Liver (tissue), 9 donors: ENCODE measurements around the gene MMEL1. TPM values are rescaled to one million over a fixed set of nuclear protein-coding genes. Genes with fewer than 3 reads are reported as not detected.
A peak's percentile ranks its signal among the peaks of the same experiment; 100 is the strongest.

Experiments used
- DNase-seq: peaks from one replicate; pipeline ENCODE4 v3.0.0-alpha.2; 2017; ENCODE audit warnings: low spot score
- H3K27ac ChIP-seq, 2 donors: one replicate each; pipeline ENCODE4 v1.7.0; 2013; ENCODE audit warnings: inconsistent platforms in 2 of 2, low read length in 2 of 2, control low read depth in 1 of 2, low read depth in 1 of 2, mild to moderate bottlenecking in 1 of 2
- H3K27me3 ChIP-seq, 4 donors: one replicate each; pipeline versions ENCODE4 v1.6.1 to v1.7.0; 2013; ENCODE audit warnings: low read length in 3 of 4, inconsistent platforms in 1 of 4, mild to moderate bottlenecking in 1 of 4, moderate library complexity in 1 of 4; ENCODE audit not compliant: control insufficient read depth in 4 of 4, insufficient read depth in 4 of 4
- H3K36me3 ChIP-seq, 4 donors: one replicate each; pipeline versions ENCODE4 v1.6.1 to v1.7.0; 2013; ENCODE audit warnings: low read length in 3 of 4, mild to moderate bottlenecking in 3 of 4, low read depth in 1 of 4, moderate library complexity in 1 of 4; ENCODE audit not compliant: control insufficient read depth in 4 of 4, insufficient read depth in 3 of 4
- H3K4me1 ChIP-seq, 4 donors: one replicate each; pipeline versions ENCODE4 v1.6.1 to v1.7.0; 2013; ENCODE audit warnings: low read length in 3 of 4, mild to moderate bottlenecking in 3 of 4, moderate library complexity in 1 of 4; ENCODE audit not compliant: control insufficient read depth in 4 of 4, insufficient read depth in 4 of 4
- H3K4me3 ChIP-seq, 3 donors: one replicate each; pipeline versions ENCODE4 v1.6.1 to v1.7.0; 2013; ENCODE audit warnings: low read length in 3 of 3, control low read depth in 1 of 3, low read depth in 1 of 3, mild to moderate bottlenecking in 1 of 3
- H3K9ac ChIP-seq, 2 donors: one replicate each; pipeline ENCODE4 v1.7.0; 2013; ENCODE audit warnings: low read length in 2 of 2, mild to moderate bottlenecking in 2 of 2, moderate library complexity in 2 of 2, control low read depth in 1 of 2, low read depth in 1 of 2
- H3K9me3 ChIP-seq, 4 donors: one replicate each; pipeline versions ENCODE4 v1.6.1 to v1.7.0; 2013; ENCODE audit warnings: low read length in 3 of 4; ENCODE audit not compliant: control insufficient read depth in 4 of 4
- ATF3 ChIP-seq: IDR thresholded peaks from 2 replicates; pipeline ENCODE4 v1.6.1; 2016; ENCODE audit warnings: antibody characterized with exemption
- EGR1 ChIP-seq, 2 donors: IDR thresholded peaks; 2 replicates each; pipeline ENCODE4 v1.6.1; 2016 to 2018; ENCODE audit warnings: antibody characterized with exemption in 2 of 2, low read depth in 2 of 2
- FOXA1 ChIP-seq: IDR thresholded peaks from 2 replicates; pipeline ENCODE4 v1.6.1; 2016; ENCODE audit warnings: antibody characterized with exemption
- FOXA2 ChIP-seq: IDR thresholded peaks from 2 replicates; pipeline ENCODE4 v1.6.1; 2016; ENCODE audit warnings: antibody characterized with exemption
- GABPA ChIP-seq, 2 donors: IDR thresholded peaks in 1 of 2; conservative IDR thresholded peaks in 1 of 2; 2 replicates each; pipeline ENCODE4 v1.6.1; 2016; ENCODE audit warnings: antibody characterized with exemption in 2 of 2, mild to moderate bottlenecking in 1 of 2, moderate library complexity in 1 of 2
- HNF4A ChIP-seq, 2 donors: conservative IDR thresholded peaks; 2 replicates each; pipeline ENCODE4 v1.6.1; 2016; ENCODE audit warnings: antibody characterized with exemption in 2 of 2, mild to moderate bottlenecking in 2 of 2
- HNF4G ChIP-seq: IDR thresholded peaks from 2 replicates; pipeline ENCODE4 v1.6.1; 2016; ENCODE audit warnings: antibody characterized with exemption
- JUND ChIP-seq, 2 donors: IDR thresholded peaks; 2 replicates each; pipeline ENCODE4 v1.6.1; 2016; ENCODE audit warnings: antibody characterized with exemption in 2 of 2
- MAX ChIP-seq: IDR thresholded peaks from 2 replicates; pipeline ENCODE4 v1.6.1; 2016; ENCODE audit warnings: antibody characterized with exemption
- NR2F2 ChIP-seq: IDR thresholded peaks from 2 replicates; pipeline ENCODE4 v1.6.1; 2016; ENCODE audit warnings: antibody characterized with exemption
- RXRA ChIP-seq, 2 donors: IDR thresholded peaks; 2 replicates each; pipeline ENCODE4 v1.6.1; 2017 to 2018; ENCODE audit warnings: antibody characterized with exemption in 2 of 2, mild to moderate bottlenecking in 1 of 2
- SP1 ChIP-seq: IDR thresholded peaks from 2 replicates; pipeline ENCODE4 v1.6.1; 2018; ENCODE audit warnings: antibody characterized with exemption, mild to moderate bottlenecking
- TAF1 ChIP-seq: conservative IDR thresholded peaks from 2 replicates; pipeline ENCODE4 v1.6.1; 2016; ENCODE audit warnings: antibody characterized with exemption, mild to moderate bottlenecking
- YY1 ChIP-seq: IDR thresholded peaks from 2 replicates; pipeline ENCODE4 v1.6.1; 2016; ENCODE audit warnings: antibody characterized with exemption, mild to moderate bottlenecking
- ZBTB33 ChIP-seq: IDR thresholded peaks from 2 replicates; pipeline ENCODE4 v1.6.1; 2016; ENCODE audit warnings: antibody characterized with exemption
- WGBS: extraction: QIAGEN DNeasy Blood & Tissue Kit; methylation state at CpG from one replicate; pipeline ENCODE4 v1.1.7; 2013; 5-methylcytosine and 5-hydroxymethylcytosine counted together
- polyA plus RNA-seq, 2 donors: library from polyadenylated mRNA; stranded (reverse) in 1 of 2; unstranded in 1 of 2; fragments of 200-250 nt in 1 of 2; fragments of >200 nt in 1 of 2; fragmentation: Nextera tagmentation in 1 of 2; extraction: Ambion mirVana in 1 of 2; gene quantifications; one replicate each; pipeline versions ENCODE4 v1.2.1 to v1.2.3, GENCODE V29; 2013 to 2015
- total RNA-seq, 2 donors: library from RNA; depleted of rRNA; stranded (reverse); fragments of >200 nt; gene quantifications; one replicate each; pipeline ENCODE4 v1.2.3, GENCODE V29; 2014
- donor health status: healthy.
- donor health status: healthy.
- donor health status: healthy.
- donor health status: healthy.
- donor health status: healthy.

The MMEL1 gene
- total and polyA plus RNA-seq, 4 donors, result under 0.01 to 0.42 TPM; not detected in 2

- H3K9me3 ChIP-seq, result no peaks in the 10 kb centered on the region
- H3K4me1 ChIP-seq, result peaks cover 13 to 49% (median 29%) of the 10 kb centered on the region in 4 donors
- DNase-seq, result peak; percentile 86
- no peaks in the 10 kb centered on the region for H3K27me3 ChIP-seq
- WGBS, result 2% methylated on average over 43 of the region's 43 CpGs
- no peaks in the 10 kb centered on the region for H3K36me3 ChIP-seq
- TF ChIP-seq FOXA2 (no peak), EGR1 (IDR thresholded peaks at IDR 0.05; ENCODE audit: low read depth in 2 of 2) (no peak), MAX (no peak), FOXA1 (no peak), JUND (IDR thresholded peaks at IDR 0.05) (no peak), RXRA (IDR thresholded peaks at IDR 0.05) (no peak), NR2F2 (no peak), HNF4G (no peak), HNF4A (conservative IDR thresholded peaks at IDR 0.05) (no peak), GABPA (IDR thresholded peaks at IDR 0.05 in 1 of 2, conservative IDR thresholded peaks at IDR 0.05 in 1 of 2) (no peak), ATF3 (no peak), ZBTB33 (no peak)
- peak overlapping the region; percentile 96 to 99 for H3K27ac ChIP-seq
- H3K4me3 ChIP-seq, result peak overlapping the region; percentile 58 to 71 (median 63)
- H3K9ac ChIP-seq, result peak overlapping the region in 1 of 2 donors; percentile 58
Measured at GRCh38 chr1:2545754-2546514, 86.9 kb downstream of the MMEL1 start.

- WGBS, result 76% methylated on average over 19 of the region's 19 CpGs
- H3K27ac ChIP-seq, result no peak overlapping the region
- peaks cover 13 to 49% (median 29%) of the 10 kb centered on the region in 4 donors for H3K4me1 ChIP-seq
- no peaks in the 10 kb centered on the region for H3K36me3 ChIP-seq
- H3K27me3 ChIP-seq, result no peaks in the 10 kb centered on the region
- no peaks in the 10 kb centered on the region for H3K9me3 ChIP-seq
- H3K9ac ChIP-seq, result no peak overlapping the region
- TF ChIP-seq TAF1, result no peak
- TF ChIP-seq SP1, result no peak
- TF ChIP-seq MAX, result no peak
- no peak for TF ChIP-seq FOXA1
- no peak for TF ChIP-seq ZBTB33
- no peak for TF ChIP-seq HNF4G
- no peak for TF ChIP-seq YY1
- no peak for TF ChIP-seq JUND (IDR thresholded peaks at IDR 0.05)
- DNase-seq, result no peak
- H3K4me3 ChIP-seq, result no peak overlapping the region
Measured at GRCh38 chr1:2544875-2545640, 87.8 kb downstream of the MMEL1 start.
